Measurements from ENCODE around the gene FBXO10. TPM values are rescaled to one million over a fixed set of nuclear protein-coding genes. Genes with fewer than 3 reads are reported as not detected.

The FBXO10 gene
- total RNA-seq, 2 experiments from 2014 or later = 1.9 TPM

DNA sequence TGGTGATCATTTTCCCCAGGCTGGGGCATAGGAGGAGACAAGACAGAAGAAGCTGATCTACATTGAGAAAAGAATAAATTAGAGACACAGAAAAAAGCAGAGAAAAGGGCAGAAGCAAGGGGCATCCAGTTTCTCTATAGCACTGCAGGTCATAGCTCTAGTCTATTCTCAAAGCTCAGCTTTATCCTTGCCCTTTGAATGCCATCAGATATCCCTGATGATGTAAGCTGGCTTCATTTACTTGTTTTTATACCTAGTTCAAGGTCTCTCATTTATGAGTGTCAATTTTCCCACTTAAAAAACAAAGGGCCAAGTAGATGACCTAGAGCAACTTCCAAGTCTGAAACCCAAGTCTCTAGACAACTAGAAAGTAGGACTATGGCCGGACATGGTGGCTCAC is 32.7 kb downstream of the FBXO10 start:
- Mint-ChIP-seq H3K4me3 (no peak overlapping the region), H3K4me1 (no peaks in the 10 kb centered on the region), H3K27me3 (no peaks in the 10 kb centered on the region), H3K9me3 (no peaks in the 10 kb centered on the region), H3K36me3 (peaks cover 2% of the 10 kb centered on the region), H3K27ac (no peak overlapping the region)
- no peak for DNase-seq

DNA sequence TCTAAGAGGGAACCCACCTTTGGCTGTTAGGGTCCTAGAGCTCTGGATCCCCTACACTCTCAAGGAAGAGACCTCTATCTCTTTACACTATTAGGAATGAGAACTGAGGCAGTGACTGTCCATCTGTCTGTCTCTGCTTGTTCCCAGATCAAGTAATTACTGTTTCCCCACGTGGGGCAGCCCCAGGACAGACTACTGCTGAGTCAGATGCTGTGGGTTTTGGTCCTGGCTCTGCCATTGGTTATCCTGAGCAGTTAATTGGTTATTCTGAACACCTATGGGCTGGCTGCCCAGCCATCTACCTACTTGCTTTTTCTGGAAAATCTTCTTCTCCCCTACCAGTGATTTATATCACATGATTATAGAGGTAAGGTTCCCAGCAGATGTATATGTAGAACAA is 33.3 kb downstream of the FBXO10 start:
- Mint-ChIP-seq H3K4me3 (no peak overlapping the region), H3K27me3 (no peaks in the 10 kb centered on the region), H3K9me3 (no peaks in the 10 kb centered on the region), H3K36me3 (peaks cover 2% of the 10 kb centered on the region), H3K4me1 (no peaks in the 10 kb centered on the region), H3K27ac (no peak overlapping the region)
- no peak for DNase-seq

GRCh38 chr9:37542488-37542887 is 33.7 kb downstream of the FBXO10 start:
- Mint-ChIP-seq H3K9me3 (no peaks in the 10 kb centered on the region), H3K4me3 (no peak overlapping the region), H3K27me3 (no peaks in the 10 kb centered on the region), H3K4me1 (no peaks in the 10 kb centered on the region), H3K36me3 (peaks cover 2% of the 10 kb centered on the region), H3K27ac (no peak overlapping the region)
- no peak for DNase-seq

- Mint-ChIP-seq H3K27ac (no peak overlapping the region), H3K9me3 (no peaks in the 10 kb centered on the region), H3K36me3 (peaks cover 2% of the 10 kb centered on the region), H3K4me1 (no peaks in the 10 kb centered on the region), H3K27me3 (no peaks in the 10 kb centered on the region), H3K4me3 (no peak overlapping the region)
- no peak for DNase-seq
Observed at GRCh38 chr9:37541465-37541864, 34.7 kb downstream of the FBXO10 start.

DNA sequence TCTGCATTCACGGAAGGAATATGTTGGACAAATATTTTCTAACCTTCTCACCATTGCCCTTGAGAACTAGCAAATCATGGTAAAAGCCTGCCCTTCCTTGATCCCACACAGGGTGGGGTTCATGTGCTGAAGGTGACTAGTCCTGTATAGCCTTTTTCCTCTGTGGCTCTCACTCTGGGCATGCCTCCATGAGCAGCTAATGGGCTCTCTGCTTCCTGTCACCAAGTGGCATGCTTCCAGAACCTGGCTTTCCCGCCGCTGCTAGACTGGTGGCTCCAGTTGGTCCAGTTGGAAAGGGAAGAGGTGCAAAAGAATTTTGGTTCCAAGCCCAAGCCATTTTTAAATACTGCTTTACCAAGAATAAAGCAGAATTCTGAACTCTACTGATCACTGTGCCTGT is 35.5 kb downstream of the FBXO10 start:
- no peak overlapping the region for H3K27ac Mint-ChIP-seq
- no peaks in the 10 kb centered on the region for H3K9me3 Mint-ChIP-seq
- DNase-seq = no peak
- peaks cover 2% of the 10 kb centered on the region for H3K36me3 Mint-ChIP-seq
- H3K4me1 Mint-ChIP-seq = no peaks in the 10 kb centered on the region
- no peaks in the 10 kb centered on the region for H3K27me3 Mint-ChIP-seq
- H3K4me3 Mint-ChIP-seq = no peak overlapping the region

DNA sequence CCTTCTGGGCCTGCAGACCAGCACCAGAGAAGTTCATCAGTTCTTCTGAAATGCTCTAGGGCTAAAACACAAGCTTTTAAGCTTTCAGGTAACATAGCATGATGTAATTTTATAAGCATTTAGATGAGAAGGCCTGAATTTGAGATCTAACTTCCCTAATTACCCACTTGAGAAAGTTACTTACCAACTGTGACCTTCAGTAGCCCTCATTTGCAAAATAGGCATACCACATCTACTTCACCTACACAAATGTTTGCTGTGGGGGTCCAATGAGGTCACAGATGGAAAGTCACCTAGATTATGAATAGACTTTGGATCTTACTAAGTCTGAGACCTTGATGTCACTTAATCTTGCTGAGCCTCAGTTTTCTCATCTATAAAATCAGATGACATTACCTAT is 36.5 kb downstream of the FBXO10 start:
- no peak overlapping the region for H3K27ac Mint-ChIP-seq
- H3K36me3 Mint-ChIP-seq = peaks cover 2% of the 10 kb centered on the region
- H3K9me3 Mint-ChIP-seq = no peaks in the 10 kb centered on the region
- no peak overlapping the region for H3K4me3 Mint-ChIP-seq
- H3K27me3 Mint-ChIP-seq = no peaks in the 10 kb centered on the region
- DNase-seq = no peak
- H3K4me1 Mint-ChIP-seq = no peaks in the 10 kb centered on the region

- Mint-ChIP-seq H3K4me1 (no peaks in the 10 kb centered on the region), H3K27me3 (no peaks in the 10 kb centered on the region), H3K27ac (no peak overlapping the region), H3K9me3 (no peaks in the 10 kb centered on the region), H3K36me3 (peaks cover 2% of the 10 kb centered on the region), H3K4me3 (no peak overlapping the region)
- DNase-seq = no peak
Observed at GRCh38 chr9:37538099-37538498, 38.1 kb downstream of the FBXO10 start.

DNA sequence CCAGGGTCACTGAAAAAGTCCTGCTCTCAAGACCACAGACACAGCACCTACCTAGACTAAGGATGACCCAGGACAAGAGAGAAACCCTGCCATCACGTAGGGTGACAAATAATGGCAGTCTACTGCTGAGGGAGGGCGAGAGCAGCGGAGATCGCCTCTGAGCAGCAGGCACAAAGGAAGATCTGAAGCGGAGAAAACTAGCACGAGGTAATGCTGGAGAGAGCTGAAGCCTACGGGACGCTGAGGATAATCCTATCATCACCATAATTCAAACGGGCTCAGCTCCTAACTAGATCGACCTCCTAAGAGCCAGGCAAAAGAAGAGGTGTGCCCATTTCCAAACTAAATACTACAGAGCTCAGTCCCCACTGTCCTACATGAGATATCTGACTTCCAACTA is 41.3 kb downstream of the FBXO10 start:
- H3K4me3 Mint-ChIP-seq = no peak overlapping the region
- no peaks in the 10 kb centered on the region for H3K4me1 Mint-ChIP-seq
- H3K27ac Mint-ChIP-seq = no peak overlapping the region
- no peaks in the 10 kb centered on the region for H3K9me3 Mint-ChIP-seq
- H3K36me3 Mint-ChIP-seq = no peaks in the 10 kb centered on the region
- H3K27me3 Mint-ChIP-seq = no peaks in the 10 kb centered on the region
- no peak for DNase-seq

DNA sequence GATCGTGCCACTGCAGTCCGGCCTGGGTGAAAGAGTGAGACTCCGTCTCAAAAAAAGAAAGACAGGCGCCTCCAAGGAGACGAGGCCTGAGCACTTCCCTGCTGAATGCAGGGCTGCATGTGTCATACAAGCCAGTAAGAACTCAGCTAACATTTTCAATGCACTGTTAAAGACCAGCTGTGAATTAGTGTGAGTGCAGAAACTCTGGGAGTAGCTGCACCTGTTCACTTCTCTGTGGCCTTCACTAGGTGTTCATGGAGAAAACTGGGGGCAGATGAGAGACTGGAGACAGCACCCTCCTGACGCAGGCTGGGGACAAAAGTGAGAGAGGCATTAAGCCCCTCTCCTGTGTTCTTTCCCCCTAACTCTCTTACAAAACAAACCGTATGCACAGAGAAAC is 41.8 kb downstream of the FBXO10 start:
- H3K27ac Mint-ChIP-seq = no peak overlapping the region

DNA sequence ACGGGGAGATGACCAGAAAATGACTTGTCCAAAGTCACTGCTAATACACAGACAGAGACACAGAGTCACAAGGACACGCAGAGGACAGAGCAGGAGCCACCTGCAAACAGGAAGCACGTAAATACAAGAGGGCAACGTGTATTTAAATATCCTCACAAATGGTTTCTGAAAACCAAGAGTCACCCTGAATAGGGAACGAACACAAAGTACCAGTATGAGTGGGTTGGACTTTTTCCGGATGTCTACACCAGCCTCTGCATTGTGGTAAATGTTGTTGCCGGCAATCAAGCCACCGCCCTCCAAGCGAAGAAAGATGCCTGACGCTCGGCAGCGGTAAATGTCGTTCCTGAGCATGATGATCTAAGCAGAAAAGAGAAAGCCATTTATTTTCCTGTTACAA is 44.5 kb downstream of the FBXO10 start:
- Mint-ChIP-seq H3K27me3 (no peaks in the 10 kb centered on the region), H3K27ac (no peak overlapping the region), H3K4me1 (peaks cover 7% of the 10 kb centered on the region), H3K36me3 (peaks cover 7% of the 10 kb centered on the region), H3K4me3 (no peak overlapping the region), H3K9me3 (no peaks in the 10 kb centered on the region)
- DNase-seq = no peak

More for the DNA sequence above, 41.8 kb downstream of the FBXO10 start:
- Mint-ChIP-seq H3K9me3 (no peaks in the 10 kb centered on the region), H3K4me3 (no peak overlapping the region), H3K27me3 (no peaks in the 10 kb centered on the region), H3K4me1 (no peaks in the 10 kb centered on the region), H3K36me3 (no peaks in the 10 kb centered on the region)
- no peak for DNase-seq

DNA sequence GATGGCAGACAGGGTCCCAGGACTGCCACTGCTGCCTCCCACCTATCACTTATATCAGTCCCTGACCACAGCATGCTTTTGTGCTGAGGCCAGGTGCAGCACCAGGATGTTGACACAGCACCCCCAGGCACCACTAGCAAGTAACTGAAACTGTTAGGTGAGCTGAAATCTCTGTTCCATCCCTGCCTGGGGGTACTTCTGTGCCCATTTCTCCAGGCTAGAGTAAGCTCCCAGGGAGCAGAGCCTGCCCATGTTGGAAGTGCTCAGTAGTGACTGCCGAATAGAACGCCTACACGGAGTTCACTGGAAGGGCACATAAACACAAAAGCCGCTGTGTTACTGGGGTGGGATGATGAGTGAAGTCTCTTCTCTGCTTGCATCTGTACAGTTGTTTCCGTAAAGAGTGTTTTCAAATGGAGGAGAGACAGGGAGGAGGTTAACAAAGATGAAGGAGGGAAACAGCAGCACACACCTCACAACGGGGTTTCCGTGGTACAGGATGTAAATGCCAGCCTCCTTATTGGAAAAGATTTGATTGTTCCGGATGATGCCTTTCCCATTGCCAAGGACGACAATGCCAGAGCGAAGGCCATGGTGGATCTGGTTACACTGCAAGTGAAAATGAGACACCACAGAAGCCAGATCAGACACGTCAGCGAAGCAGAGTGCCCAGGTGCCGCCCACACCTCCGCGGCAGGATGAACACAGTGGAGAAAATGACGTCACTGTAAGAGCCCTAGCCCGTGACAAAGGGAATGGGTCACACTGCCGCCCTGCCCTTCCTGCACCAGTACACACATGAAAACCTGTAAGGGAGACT is 47.3 kb downstream of the FBXO10 start:
- Mint-ChIP-seq H3K4me3 (no peak overlapping the region), H3K27me3 (no peaks in the 10 kb centered on the region), H3K9me3 (no peaks in the 10 kb centered on the region), H3K27ac (peak overlapping the region; percentile 26), H3K36me3 (peaks cover 7% of the 10 kb centered on the region), H3K4me1 (peaks cover 7% of the 10 kb centered on the region)
- DNase-seq = peak; percentile 44

DNA sequence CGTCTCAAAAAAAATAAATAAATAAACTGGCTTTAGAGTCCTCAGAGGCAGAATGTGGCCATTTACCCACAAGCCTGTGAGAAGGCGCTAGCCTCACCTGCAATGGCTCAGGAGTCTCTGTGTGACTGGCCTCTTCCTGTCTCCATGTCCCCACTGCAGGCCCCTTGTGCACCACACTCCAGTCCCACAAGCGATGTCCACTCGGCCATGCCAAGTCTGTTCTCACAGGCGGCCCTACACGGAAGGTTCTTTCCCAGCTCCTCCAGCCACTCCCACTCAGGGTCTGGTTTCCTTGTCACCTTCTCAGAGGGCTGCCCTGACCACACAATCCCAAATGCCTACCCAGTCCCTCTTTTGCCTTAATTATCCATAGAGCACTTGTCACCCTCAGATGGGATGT is 52.3 kb downstream of the FBXO10 start:
- Mint-ChIP-seq H3K4me1 (peaks cover 3% of the 10 kb centered on the region), H3K27ac (no peak overlapping the region), H3K9me3 (no peaks in the 10 kb centered on the region), H3K4me3 (no peak overlapping the region), H3K36me3 (peaks cover 14% of the 10 kb centered on the region), H3K27me3 (no peaks in the 10 kb centered on the region)
- DNase-seq = no peak

DNA sequence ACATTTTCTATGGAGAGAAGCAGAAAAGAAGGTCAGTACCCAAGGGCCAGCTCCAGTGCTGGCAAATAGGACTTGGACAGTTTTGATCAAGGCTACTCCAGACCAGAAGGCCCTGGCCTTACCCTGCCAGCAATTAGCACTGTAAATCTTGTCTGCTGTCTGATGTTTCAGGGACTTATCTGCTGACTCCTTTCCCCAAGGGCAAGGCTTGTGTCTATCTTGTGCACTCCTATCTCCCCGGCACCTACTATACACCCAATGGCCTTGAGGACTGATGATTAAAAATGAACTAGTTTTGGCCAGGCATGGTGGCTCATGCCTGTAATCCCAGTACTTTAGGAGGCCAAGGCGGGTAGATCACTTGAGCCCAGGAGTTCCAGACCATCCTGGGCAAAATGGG is 53.2 kb downstream of the FBXO10 start:
- Mint-ChIP-seq H3K4me3 (no peak overlapping the region), H3K27me3 (no peaks in the 10 kb centered on the region), H3K27ac (no peak overlapping the region), H3K9me3 (no peaks in the 10 kb centered on the region), H3K4me1 (no peaks in the 10 kb centered on the region), H3K36me3 (peaks cover 14% of the 10 kb centered on the region)
- DNase-seq = no peak

- no peaks in the 10 kb centered on the region for H3K9me3 Mint-ChIP-seq
- H3K27me3 Mint-ChIP-seq = no peaks in the 10 kb centered on the region
- H3K4me1 Mint-ChIP-seq = no peaks in the 10 kb centered on the region
- peaks cover 7% of the 10 kb centered on the region for H3K36me3 Mint-ChIP-seq
- no peak for DNase-seq
- H3K27ac Mint-ChIP-seq = no peak overlapping the region
- H3K4me3 Mint-ChIP-seq = no peak overlapping the region
Observed at GRCh38 chr9:37521111-37521510, 55.1 kb downstream of the FBXO10 start.

DNA sequence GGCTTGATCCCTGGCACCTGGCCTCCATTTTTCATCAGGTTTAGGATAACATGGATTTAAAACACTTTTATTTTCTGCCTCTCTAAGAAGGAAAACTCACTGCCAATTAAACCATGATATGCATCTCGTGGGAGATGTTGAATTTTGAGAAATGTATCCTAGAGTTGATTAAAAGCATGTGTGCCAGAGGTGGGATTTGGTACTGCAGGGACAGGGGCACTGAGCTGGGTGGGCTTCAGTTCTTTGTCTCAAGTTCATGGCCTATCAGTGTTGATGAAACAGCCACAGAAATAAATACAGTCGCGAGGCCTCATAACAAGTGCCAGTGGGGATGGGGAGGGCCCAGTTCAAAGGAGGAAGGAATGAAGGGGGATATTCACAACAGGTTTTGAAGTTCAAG is 55.5 kb downstream of the FBXO10 start:
- Mint-ChIP-seq H3K4me3 (no peak overlapping the region), H3K27ac (no peak overlapping the region), H3K27me3 (no peaks in the 10 kb centered on the region), H3K4me1 (no peaks in the 10 kb centered on the region), H3K9me3 (no peaks in the 10 kb centered on the region), H3K36me3 (peaks cover 7% of the 10 kb centered on the region)
- no peak for DNase-seq

DNA sequence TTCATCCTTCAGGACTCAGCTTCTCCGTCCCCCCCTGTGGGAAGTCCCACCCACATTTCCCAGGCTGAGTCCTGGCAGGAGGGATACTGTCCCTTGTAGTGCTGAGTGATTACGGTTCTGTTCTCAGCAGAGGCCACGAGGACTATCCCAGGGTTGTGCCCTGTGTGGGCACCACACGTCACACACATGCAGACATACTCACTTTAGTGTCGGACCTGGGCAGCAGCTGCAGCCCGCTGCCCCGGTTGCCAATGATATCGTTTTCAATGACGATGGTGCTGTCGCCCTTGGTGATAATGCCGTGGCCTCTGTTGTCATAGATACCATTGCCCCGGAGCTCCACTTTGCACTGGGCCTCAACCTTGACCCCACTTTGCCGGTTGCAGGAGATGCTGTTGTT is 58.3 kb downstream of the FBXO10 start:
- Mint-ChIP-seq H3K27me3 (no peaks in the 10 kb centered on the region), H3K9me3 (no peaks in the 10 kb centered on the region), H3K4me3 (no peak overlapping the region), H3K4me1 (no peaks in the 10 kb centered on the region), H3K27ac (no peak overlapping the region), H3K36me3 (peaks cover 9% of the 10 kb centered on the region)
- no peak for DNase-seq
